GM12878 (cell line): ENCODE data around the gene VAV2. TPM values are rescaled to one million over a fixed set of nuclear protein-coding genes. Genes with fewer than 3 reads are reported as not detected.

Source experiments
- ATAC-seq: fragments of 200-7000 bp; cut with Tn5 transposase; 3 replicates; pipeline ENCODE4 v1.9.1; 2020; ENCODE audit warnings: mild to moderate bottlenecking, moderate library complexity
- BruUV-seq: library from RNA; stranded (reverse); fragments of 400-500 nt; replicated peaks from 2 replicates; lab custom pipeline; 2021; lab: Mats Ljungman, UMichigan
- CTCF ChIA-PET: fragments of 300-600 bp; sonication (Branson Sonifier 250); formaldehyde crosslinking; extraction: SDS; loops from one replicate; lab custom pipeline; 2021; ENCODE audit warnings: inconsistent platforms; lab: Yijun Ruan, JAX
- POLR2A ChIA-PET: fragments of 350-600 bp; formaldehyde crosslinking; extraction: SDS; loops from one replicate; lab custom pipeline; 2021; ENCODE audit warnings: inconsistent platforms; lab: Charles Lee
- RAD21 ChIA-PET: fragments of 300-600 bp; sonication (Branson Sonifier 250); formaldehyde crosslinking; loops from one replicate; lab custom pipeline; 2023; ENCODE audit warnings: antibody characterized with exemption; ENCODE audit not compliant: unreplicated experiment; lab: Charles Lee
- SMC1A ChIA-PET: fragments of 300-600 bp; sonication (Branson Sonifier 250); formaldehyde crosslinking; loops from one replicate; lab custom pipeline; 2023; ENCODE audit not compliant: unreplicated experiment, uncharacterized antibody; lab: Charles Lee
- DNase-seq: peaks from one replicate; pipeline ENCODE4 v3.0.0-alpha.2; 2011; ENCODE audit warnings: low read depth, low spot score
- FAIRE-seq: peaks from 3 replicates; lab custom pipeline; 2011; peaks lifted over from hg19 to GRCh38; lab: Jason Lieb, UNC
- H2AFZ ChIP-seq: 2 replicates; pipeline ENCODE4 v1.6.0; 2011; ENCODE audit warnings: low read depth, low read length, control low read depth; ENCODE audit not compliant: control insufficient read depth
- H3K27ac ChIP-seq: 2 replicates; pipeline ENCODE4 v1.5.1; 2011; ENCODE audit warnings: control low read depth; ENCODE audit not compliant: control insufficient read depth, insufficient read depth
- H3K27me3 ChIP-seq, 2 experiments: replicated peaks in 1 of 2; 2 replicates each; pipeline versions ENCODE4 v1.6.0 to v1.6.1; 2011; ENCODE audit warnings: low read length in 1 of 2; ENCODE audit not compliant: control insufficient read depth in 2 of 2, insufficient read depth in 2 of 2
- H3K36me3 ChIP-seq, 2 experiments: 2 replicates each; pipeline ENCODE4 v1.5.1; 2011; ENCODE audit warnings: low read length in 1 of 2; ENCODE audit not compliant: control insufficient read depth in 2 of 2, insufficient read depth in 2 of 2
- H3K4me1 ChIP-seq: 2 replicates; pipeline ENCODE4 v1.6.1; 2011; ENCODE audit warnings: mild to moderate bottlenecking, low read length, moderate library complexity, mixed read lengths; ENCODE audit not compliant: control insufficient read depth, insufficient read depth
- H3K4me2 ChIP-seq: 2 replicates; pipeline ENCODE4 v1.6.0; 2011; ENCODE audit warnings: control low read depth; ENCODE audit not compliant: control insufficient read depth, insufficient read depth
- H3K4me3 ChIP-seq: fragments of 200-600 bp; sonication (generic); 2 replicates; pipeline ENCODE4 v1.5.1; 2016
- H3K79me2 ChIP-seq: 2 replicates; pipeline ENCODE4 v1.6.0; 2011; ENCODE audit warnings: low read length; ENCODE audit not compliant: control insufficient read depth, insufficient read depth
- H3K9ac ChIP-seq: 2 replicates; pipeline ENCODE4 v1.8.0; 2011; ENCODE audit warnings: low read length, control low read depth, mixed read lengths; ENCODE audit not compliant: control insufficient read depth, insufficient read depth
- H3K9me3 ChIP-seq: replicated peaks from 3 replicates; pipeline ENCODE4 v1.5.1; 2011; ENCODE audit warnings: mild to moderate bottlenecking, low read length; ENCODE audit not compliant: control insufficient read depth, insufficient read depth
- H4K20me1 ChIP-seq: 2 replicates; pipeline ENCODE4 v1.6.0; 2011; ENCODE audit not compliant: control insufficient read depth, insufficient read depth
- BHLHE40 ChIP-seq, 2 experiments: fragments of 450-650 bp in 1 of 2; IDR thresholded peaks; 2 replicates each; pipeline ENCODE4 v1.6.1; 2011 to 2017; ENCODE audit warnings: low read depth in 2 of 2, borderline replicate concordance in 1 of 2, improper control_type of control experiment in 1 of 2, low read length in 1 of 2, mild to moderate bottlenecking in 1 of 2
- BRCA1 ChIP-seq: IDR thresholded peaks from 2 replicates; pipeline ENCODE4 v1.6.1; 2011; ENCODE audit warnings: low read depth, low read length, improper control_type of control experiment
- CTCF ChIP-seq, 3 experiments: IDR thresholded peaks in 2 of 3; conservative IDR thresholded peaks in 1 of 3; 2 replicates each; pipeline ENCODE4 v1.5.1; 2011; ENCODE audit warnings: low read depth in 3 of 3, low read length in 3 of 3, mild to moderate bottlenecking in 3 of 3, control low read depth in 2 of 3, moderate library complexity in 2 of 3, inconsistent platforms in 1 of 3, mixed read lengths in 1 of 3; ENCODE audit not compliant: control insufficient read depth in 2 of 3, insufficient read depth in 1 of 3; ENCODE audit errors: extremely low read depth in 1 of 3
- EGR1 ChIP-seq, 2 experiments: IDR thresholded peaks; 1 replicate in 1 of 2; 2 replicates in 1 of 2; pipeline ENCODE4 v1.6.1; 2011 to 2012; ENCODE audit warnings: low read depth in 2 of 2, low read length in 2 of 2, borderline replicate concordance in 1 of 2, mild to moderate bottlenecking in 1 of 2, moderate library complexity in 1 of 2
- HSF1 ChIP-seq: fragments of 150-350 bp; IDR thresholded peaks from 2 replicates; pipeline ENCODE4 v1.6.1; 2014; ENCODE audit warnings: mild to moderate bottlenecking, low read depth, low read length
- IKZF1 ChIP-seq: fragments of 450-650 bp; conservative IDR thresholded peaks from 2 replicates; pipeline ENCODE4 v1.6.1; 2017; ENCODE audit warnings: antibody characterized with exemption, mild to moderate bottlenecking
- RBBP5 ChIP-seq: fragments of 200-600 bp; sonication (generic); conservative IDR thresholded peaks from 2 replicates; pipeline ENCODE4 v1.6.1; 2016
- RFX5 ChIP-seq: IDR thresholded peaks from 2 replicates; pipeline ENCODE4 v1.6.1; 2011; ENCODE audit warnings: low read depth, low read length, improper control_type of control experiment
- SP1 ChIP-seq: IDR thresholded peaks from one replicate; pipeline ENCODE4 v1.6.1; 2011; ENCODE audit warnings: low read depth, low read length
- SUZ12 ChIP-seq: fragments of 200-600 bp; sonication (generic); IDR thresholded peaks from one replicate; pipeline ENCODE4 v1.6.1; 2018; ENCODE audit warnings: antibody characterized with exemption, mild to moderate bottlenecking; ENCODE audit not compliant: unreplicated experiment
- ZNF24 ChIP-seq: fragments of 450-650 bp; IDR thresholded peaks from 2 replicates; pipeline ENCODE4 v1.6.1; 2017; ENCODE audit warnings: antibody characterized with exemption, mild to moderate bottlenecking
- WGBS: methylation state at CpG from one replicate; pipeline ENCODE4 v1.1.6; 2016; ENCODE audit warnings: low lambda C conversion rate; ENCODE audit not compliant: insufficient replicate concordance, insufficient coverage; ENCODE audit errors: missing lambda C conversion rate; 5-methylcytosine and 5-hydroxymethylcytosine counted together
- in situ Hi-C: fragments of 300-500 bp; cut with MboI; formaldehyde crosslinking; loops from 9 replicates; pipeline ENCODE4 v1.14.3; 2018; ENCODE audit warnings: mixed read lengths
- intact Hi-C: fragments of 100-400 bp; cut with micrococcal nuclease; formaldehyde crosslinking; loops from one replicate; pipeline ENCODE4 v1.14.2; 2022; ENCODE audit not compliant: unreplicated experiment
- polyA plus RNA-seq, 11 experiments: library from polyadenylated mRNA; depleted of rRNA in 4 of 11; unstranded in 6 of 11; stranded (reverse) in 5 of 11; fragments of >200 nt; fragmentation: Nextera tagmentation in 4 of 11; fragmentation: Illumina TruSeq in 1 of 11; extraction: Ambion mirVana in 4 of 11; extraction: Trizol in 1 of 11; gene quantifications; 1 replicate in 1 of 11; 2 replicates in 10 of 11; pipeline versions ENCODE4 v1.2.1 to v1.2.3, GENCODE V29; 2011 to 2016; ENCODE audit warnings: inconsistent platforms in 2 of 11, missing spikeins in 2 of 11, low read depth in 1 of 11
- total RNA-seq, 4 experiments: library from RNA; depleted of rRNA in 3 of 4; stranded (reverse); fragments of >200 nt in 3 of 4; fragmentation: Illumina TruSeq in 1 of 4; extraction: Trizol in 1 of 4; gene quantifications; 2 replicates each; pipeline versions ENCODE4 v1.2.1 to v1.2.3, GENCODE V29; 2013 to 2021

VAV2 gene
- total and polyA plus RNA-seq, 10 of the 15 experiments (the other 5 are each of a cell fraction or from before 2014, with no cell fraction given) = 0.13 to 43.9 (median 16.9) TPM

GRCh38 chr9:133888809-133889491 is 103.2 kb downstream of the VAV2 start:
- ChIA-PET RAD21 (no interaction called here), CTCF (no interaction called here), SMC1A (interaction anchor here (1.2 kb wide), 1 partner anchor 11 kb away, joined by 3 read pairs; no protein-coding TSS in a partner anchor), POLR2A (interaction anchor here (0.6 kb wide), 1 partner anchor 78 kb away, joined by 7 read pairs; no protein-coding TSS in a partner anchor)
- Histone ChIP-seq H2AFZ (no peak overlapping the region), H3K4me1 (no peaks in the 10 kb centered on the region), H3K36me3 (peaks cover 0 to 13% of the 10 kb centered on the region in 2 experiments; a peak in 3 of 4 replicates), H3K4me3 (no peak overlapping the region), H4K20me1 (no peaks in the 10 kb centered on the region), H3K27ac (no peak overlapping the region), H3K9me3 (no peaks in the 10 kb centered on the region), H3K27me3 (no peaks in the 10 kb centered on the region), H3K79me2 (peaks cover 11% of the 10 kb centered on the region), H3K4me2 (no peak overlapping the region), H3K9ac (no peak overlapping the region)
- no peak for TF ChIP-seq IKZF1
- no peak for TF ChIP-seq RFX5
- 90% methylated on average over 25 of the region's 25 CpGs for WGBS
- FAIRE-seq (no peak), DNase-seq (no peak), ATAC-seq (no peak)
- in situ Hi-C loops = no loop called here
- intact Hi-C loops = no loop called here
- no TSS peak for BruUV-seq

GRCh38 chr9:133888048-133888808 is 103.9 kb downstream of the VAV2 start:
- no peak for TF ChIP-seq SUZ12
- TF ChIP-seq EGR1 (IDR thresholded peaks at IDR 0.05; ENCODE audit: borderline replicate concordance in 1 of 2, low read depth in 2 of 2, low read length in 2 of 2) = no peak
- TF ChIP-seq RFX5 = no peak
- no peak for TF ChIP-seq ZNF24
- TF ChIP-seq RBBP5 = no peak
- no peak for TF ChIP-seq CTCF (IDR thresholded peaks at IDR 0.05 in 2 of 3, conservative IDR thresholded peaks at IDR 0.05 in 1 of 3; ENCODE audit: control insufficient read depth in 2 of 3, extremely low read depth in 1 of 3, insufficient read depth in 1 of 3, low read depth in 3 of 3, low read length in 3 of 3)
- TF ChIP-seq SP1 = no peak
- no peak for TF ChIP-seq HSF1
- no peak for TF ChIP-seq BRCA1
- TF ChIP-seq BHLHE40 (IDR thresholded peaks at IDR 0.05; ENCODE audit: borderline replicate concordance in 1 of 2, low read depth in 2 of 2, low read length in 1 of 2) = no peak
- POLR2A ChIA-PET = interaction anchor here (0.6 kb wide), 1 partner anchor 78 kb away, joined by 7 read pairs; no protein-coding TSS in a partner anchor
- Histone ChIP-seq H4K20me1 (no peaks in the 10 kb centered on the region; the same call in 1 of the 2 replicates), H3K9ac (no peak overlapping the region), H3K27ac (0 out of 2 replicates have a peak overlapping the region, but pooled peaks have one; percentile 20), H3K79me2 (peaks cover 11% of the 10 kb centered on the region), H3K36me3 (peaks cover 0 to 10% of the 10 kb centered on the region in 2 experiments; a peak in 3 of 4 replicates), H3K4me3 (no peak overlapping the region), H3K27me3 (no peaks in the 10 kb centered on the region), H2AFZ (no peak overlapping the region), H3K4me2 (no peak overlapping the region), H3K9me3 (no peaks in the 10 kb centered on the region), H3K4me1 (no peaks in the 10 kb centered on the region)
- SMC1A ChIA-PET = no interaction called here
- FAIRE-seq (no peak), ATAC-seq (no peak), DNase-seq (no peak)
- BruUV-seq = no TSS peak
- in situ Hi-C loops = no loop called here
- RAD21 ChIA-PET = no interaction called here
- 91% methylated on average over 25 of the region's 25 CpGs for WGBS
- intact Hi-C loops = no loop called here
- CTCF ChIA-PET = no interaction called here
